ENCODE data around the gene POLH.
A peak's percentile ranks its signal among the peaks of the same experiment; 100 is the strongest.
"Not testable (repeated sequence)": the region's sequence is repeated elsewhere in the genome, so short reads cannot be mapped to it uniquely, and the experiment has no call there.

POLH gene

DNA sequence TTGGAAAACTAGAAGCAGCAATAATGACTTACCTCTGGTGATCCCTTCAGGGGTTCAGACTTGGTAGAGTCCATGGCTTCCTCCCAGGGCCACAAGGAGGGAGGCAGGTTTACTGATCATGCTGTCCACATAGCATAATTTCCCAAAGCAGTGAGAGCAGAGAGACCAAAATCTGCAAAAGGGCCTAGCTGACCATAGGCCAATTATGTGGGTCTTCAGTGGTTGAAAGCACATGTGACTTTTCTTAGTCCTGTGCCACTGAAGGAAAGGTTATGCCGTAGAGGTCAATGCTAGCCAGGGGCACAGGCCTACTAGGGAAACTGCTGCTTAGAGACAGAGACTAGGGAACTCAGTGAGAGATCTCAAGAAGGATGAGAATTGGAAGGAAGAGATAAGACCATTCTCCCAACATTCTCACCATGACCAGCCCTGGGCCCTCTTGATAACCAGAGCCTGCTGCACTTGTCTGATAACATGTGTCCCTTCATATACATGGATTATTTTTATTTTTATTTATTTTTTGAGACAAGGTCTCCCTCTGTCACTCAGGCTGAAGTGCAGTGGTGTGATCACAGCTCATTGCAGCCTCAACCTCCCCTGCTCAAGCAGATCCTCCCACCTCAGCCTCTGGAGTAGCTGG, 55.1 kb downstream of the POLH start:
- DNase-seq (ENCODE audit: low spot score) = no peak

DNA sequence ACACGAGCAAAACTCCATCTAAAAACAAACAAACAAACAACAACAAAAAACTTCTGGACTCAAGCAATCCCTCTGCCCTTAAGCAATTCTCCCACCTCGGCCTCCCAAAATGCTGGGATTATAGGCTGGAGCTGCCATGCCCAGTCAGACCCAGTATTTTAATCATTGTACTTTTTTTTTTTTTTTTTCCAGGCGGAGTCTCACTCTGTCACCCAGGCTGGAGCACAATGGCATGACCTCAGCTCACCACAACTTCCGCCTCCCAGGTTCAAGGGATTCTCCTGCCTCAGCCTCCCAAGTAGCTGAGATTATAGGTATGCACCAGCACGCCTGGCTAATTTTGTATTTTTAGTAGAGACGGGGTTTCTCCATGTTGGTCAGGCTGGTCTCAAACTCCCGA, 57.0 kb downstream of the POLH start:
- not testable (repeated sequence) for DNase-seq (ENCODE audit: low spot score)

DNA sequence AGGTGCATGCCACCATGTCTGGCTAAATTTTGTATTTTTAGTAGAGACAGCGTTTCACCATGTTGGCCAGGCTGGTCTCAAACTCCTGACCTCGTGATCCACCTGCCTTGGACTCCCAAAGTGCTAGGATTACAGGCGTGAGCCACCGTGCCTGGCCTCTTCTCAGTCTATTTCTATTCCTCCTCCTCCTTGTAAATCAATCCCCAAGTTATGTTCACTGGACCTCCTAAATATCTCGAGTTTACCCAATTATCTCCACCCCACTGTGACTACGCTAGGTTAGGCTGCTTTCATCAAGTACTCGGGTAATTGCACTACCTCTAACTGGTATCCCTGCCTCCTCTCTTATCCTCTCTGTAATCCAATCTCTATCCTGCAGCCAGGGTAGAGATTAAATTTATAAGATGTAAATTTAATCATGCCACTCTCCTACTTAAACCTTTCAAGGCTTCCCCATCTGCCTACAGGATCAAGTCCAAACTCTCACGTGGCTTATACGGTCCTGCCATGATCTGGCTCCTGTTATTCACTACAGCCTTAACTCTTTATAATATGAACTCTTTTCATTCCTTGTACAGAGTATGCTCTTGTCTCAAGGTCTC, 58.8 kb downstream of the POLH start:
- DNase-seq (ENCODE audit: low spot score) = no peak

DNA sequence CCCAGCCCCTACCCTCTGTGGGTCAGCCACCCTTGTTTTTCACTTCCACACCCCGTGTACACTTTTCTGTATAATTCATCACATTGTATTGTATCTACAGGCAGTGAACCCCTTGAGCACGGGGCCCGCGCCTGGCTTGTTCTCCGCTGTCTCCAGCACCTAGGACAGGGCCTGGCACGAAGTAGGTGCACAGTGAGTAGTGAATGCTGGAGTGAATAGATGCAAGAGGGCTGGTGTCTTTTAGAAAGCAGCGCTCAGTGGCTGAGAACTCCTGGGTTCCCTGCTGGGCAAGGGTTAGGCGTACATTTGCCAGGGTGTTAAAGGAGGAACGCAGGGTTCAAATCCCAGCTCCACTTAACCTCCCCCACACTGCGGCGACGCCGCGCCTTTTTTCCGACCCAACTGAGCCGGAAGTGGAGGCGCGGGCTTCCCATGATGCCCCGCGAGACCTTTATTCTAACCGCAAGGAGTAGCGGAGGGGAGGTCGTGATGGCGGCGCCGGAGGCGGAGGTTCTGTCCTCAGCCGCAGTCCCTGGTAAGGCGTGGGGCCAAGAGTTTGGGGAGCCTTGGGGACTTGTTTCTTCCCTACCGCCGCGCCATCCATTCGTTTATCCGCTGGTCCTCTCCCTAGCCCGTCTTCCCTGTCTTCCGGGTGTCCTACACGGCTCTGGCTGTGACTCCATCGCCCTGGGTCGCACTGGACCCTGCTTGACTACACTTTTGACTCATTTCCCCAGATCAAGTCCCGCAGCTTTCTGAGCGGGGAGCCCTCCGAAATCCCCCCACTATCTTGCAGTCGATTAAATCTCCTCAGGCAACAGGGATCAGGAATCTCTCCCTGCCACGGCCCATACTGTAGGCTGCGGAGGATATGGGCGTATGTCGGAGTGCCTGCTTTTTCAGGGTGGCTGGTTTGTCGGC, 59.7 kb downstream of the POLH start, which contains the start of gene MAD2L1BP:
TSS of gene MAD2L1BP (plus strand) at position 454 of the 921 bp plus-strand sequence. CDS start at position 490, 36 bp downstream.
- DNase-seq (ENCODE audit: low spot score) = peak; percentile 90

DNA sequence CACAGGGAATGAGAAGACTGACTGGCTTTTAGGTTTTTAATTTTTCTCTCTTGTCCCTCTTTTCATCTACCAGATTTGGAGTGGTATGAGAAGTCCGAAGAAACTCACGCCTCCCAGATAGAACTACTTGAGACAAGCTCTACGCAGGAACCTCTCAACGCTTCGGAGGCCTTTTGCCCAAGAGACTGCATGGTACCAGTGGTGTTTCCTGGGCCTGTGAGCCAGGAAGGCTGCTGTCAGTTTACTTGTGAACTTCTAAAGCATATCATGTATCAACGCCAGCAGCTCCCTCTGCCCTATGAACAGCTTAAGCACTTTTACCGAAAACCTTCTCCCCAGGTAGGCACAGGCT, 60.3 kb downstream of the POLH start:
- DNase-seq (ENCODE audit: low spot score) = no peak

DNA sequence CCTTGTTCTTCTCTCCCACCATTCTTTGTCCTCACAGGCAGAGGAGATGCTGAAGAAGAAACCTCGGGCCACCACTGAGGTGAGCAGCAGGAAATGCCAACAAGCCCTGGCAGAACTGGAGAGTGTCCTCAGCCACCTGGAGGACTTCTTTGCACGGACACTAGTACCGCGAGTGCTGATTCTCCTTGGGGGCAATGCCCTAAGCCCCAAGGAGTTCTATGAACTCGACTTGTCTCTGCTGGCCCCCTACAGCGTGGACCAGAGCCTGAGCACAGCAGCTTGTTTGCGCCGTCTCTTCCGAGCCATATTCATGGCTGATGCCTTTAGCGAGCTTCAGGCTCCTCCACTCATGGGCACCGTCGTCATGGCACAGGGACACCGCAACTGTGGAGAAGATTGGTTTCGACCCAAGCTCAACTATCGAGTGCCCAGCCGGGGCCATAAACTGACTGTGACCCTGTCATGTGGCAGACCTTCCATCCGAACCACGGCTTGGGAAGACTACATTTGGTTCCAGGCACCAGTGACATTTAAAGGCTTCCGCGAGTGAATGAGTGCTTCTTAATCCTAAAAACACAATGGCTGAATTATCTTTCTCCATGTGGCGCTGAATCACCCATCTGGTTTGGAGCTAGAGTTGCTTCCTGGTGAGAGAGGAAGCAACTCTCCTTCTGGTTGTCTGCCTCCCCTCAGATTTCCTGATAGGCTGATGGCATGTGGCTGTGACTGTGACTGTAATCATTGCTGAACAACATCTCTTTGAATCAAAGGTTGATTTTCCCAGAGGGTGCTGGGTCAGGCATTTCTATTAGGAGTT, 64.2 kb downstream of the POLH start:
- DNase-seq (ENCODE audit: low spot score) = no peak

DNA sequence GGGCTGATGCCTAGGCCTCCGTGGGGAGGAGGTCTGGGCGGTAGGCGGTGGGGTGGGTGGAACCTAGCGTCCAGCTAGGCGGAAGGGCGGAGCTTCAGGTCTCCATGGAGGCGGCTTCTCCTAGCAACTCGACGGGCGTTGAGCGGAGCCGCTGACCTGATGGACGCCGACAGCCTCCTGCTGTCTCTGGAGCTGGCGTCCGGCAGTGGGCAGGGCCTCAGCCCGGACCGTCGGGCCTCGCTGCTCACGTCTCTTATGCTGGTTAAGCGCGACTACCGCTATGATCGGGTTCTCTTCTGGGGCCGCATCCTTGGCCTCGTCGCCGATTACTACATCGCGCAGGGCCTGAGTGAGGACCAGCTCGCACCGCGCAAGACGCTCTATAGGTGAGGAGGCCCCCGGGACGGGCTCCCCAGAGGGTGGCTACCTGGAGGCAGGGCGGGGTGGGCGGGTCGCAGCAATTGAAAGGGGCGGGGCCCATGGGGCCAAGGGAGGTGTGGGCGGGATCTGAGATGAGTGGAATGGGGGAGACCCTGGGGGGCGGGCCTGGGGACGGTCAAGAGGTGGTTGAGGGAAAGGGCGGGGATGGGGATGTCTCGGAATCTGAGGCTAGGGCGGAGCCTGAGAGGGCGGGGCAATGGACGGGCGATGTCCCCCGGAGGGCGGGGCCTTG, 69.1 kb downstream of the POLH start, which contains the start of gene RSPH9:
TSS of gene RSPH9 (plus strand) at position 97 of the 673 bp plus-strand sequence. CDS start at position 160, 63 bp downstream.
- peak; percentile 93 for DNase-seq (ENCODE audit: low spot score)

DNA sequence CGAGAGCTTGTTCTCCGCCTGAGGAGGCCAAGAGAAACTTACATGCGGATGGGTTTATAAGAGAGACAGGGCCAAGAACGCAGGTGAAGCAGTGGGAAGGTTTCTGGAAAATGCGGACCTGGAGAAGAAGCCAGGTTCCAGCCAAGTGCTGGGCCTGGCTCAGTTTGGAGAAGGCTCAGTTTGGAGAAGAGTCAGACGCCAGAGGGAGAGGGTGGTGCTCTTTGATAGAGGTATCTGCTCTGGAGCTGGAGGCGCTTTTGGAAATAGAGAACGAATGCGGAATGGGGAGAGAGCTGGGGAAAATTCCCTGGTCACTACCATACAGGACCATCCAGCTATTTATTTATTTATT, 69.6 kb downstream of the POLH start:
- DNase-seq (ENCODE audit: low spot score) = no peak

DNA sequence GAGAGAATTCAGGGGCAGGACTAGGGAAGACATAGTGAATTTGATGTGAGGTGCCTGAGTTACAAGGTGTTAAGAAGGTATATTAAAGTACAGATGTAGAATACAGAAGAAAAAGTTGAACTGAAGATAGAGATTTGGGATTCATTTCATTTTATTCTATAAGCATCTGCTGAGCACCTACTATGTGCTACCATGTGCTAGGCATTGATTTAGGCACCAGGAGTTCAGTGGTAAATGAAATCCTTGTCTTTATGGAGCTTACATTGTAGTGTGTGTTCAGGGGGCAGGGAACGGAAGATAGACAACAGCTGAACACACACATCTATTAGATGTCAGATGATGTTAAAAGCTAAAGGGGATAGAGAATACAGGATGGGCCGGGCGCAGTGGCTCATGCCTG, 71.6 kb downstream of the POLH start:
- no peak for DNase-seq (ENCODE audit: low spot score)

DNA sequence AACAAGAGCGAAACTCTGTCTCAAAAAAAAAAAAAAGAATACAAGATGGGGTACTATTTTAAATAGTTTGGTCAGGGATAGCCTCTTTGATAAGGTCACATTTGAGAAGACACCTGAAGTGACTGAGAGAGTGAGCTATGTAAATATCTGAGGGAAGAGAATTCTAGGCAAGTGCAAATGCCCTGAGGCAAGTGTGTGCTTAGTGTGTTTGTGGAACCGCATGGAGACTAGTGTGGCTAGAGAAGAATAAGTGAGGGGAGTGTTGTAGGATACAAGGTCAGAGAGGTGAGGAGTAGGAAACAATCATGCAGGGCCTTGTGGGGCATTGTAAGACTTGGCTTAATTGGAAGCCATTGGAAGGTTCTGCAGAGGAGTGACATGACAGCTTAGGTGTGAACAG, 72.3 kb downstream of the POLH start:
- no peak for DNase-seq (ENCODE audit: low spot score)

DNA sequence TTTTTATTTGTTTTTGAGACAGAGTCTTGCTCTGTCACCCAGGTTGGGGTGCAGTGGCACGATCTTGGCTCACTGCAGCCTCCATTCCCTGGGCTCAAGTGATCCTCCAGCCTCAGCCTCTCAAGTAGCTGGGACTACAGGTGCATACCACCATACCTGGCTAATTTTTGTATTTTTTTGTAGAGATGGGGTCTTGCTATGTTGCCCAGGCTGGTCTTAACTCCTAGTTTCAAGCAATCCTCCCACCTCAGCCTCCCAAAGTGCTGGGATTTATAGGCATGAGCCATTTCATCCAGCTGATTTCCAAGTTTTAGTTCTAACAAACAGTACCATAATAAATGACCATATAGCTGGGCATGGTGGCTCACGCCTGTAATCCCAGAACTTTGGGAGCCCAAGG, 76.8 kb downstream of the POLH start:
- not testable (repeated sequence) for DNase-seq (ENCODE audit: low spot score)

DNA sequence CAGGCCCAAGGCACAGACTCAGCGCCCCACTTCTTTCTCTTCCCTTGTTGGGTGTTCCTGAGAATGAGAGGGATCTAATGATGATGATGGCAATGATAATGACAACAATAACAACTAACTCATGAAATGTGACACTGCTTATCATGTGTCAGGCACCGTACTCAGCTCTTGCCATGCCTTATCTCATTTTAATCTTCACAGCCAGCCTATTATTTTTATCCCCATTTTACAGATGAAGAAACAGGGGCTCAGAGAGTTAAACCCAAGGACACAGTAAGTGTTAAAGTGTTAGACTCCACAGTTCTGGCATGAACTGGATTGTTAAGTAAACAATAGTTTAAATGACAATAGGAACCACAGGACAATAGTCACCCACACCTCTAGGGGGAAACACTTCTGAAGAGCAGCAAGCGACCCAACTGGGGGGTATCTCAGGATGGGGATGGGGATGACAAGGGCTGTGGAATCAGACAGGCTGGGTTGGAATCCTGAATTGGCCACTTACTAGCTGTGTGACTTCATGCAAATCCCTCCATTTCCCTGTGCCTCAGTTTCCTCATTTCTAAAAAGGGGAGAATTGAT, 81.3 kb downstream of the POLH start:
- no peak for DNase-seq (ENCODE audit: low spot score)

DNA sequence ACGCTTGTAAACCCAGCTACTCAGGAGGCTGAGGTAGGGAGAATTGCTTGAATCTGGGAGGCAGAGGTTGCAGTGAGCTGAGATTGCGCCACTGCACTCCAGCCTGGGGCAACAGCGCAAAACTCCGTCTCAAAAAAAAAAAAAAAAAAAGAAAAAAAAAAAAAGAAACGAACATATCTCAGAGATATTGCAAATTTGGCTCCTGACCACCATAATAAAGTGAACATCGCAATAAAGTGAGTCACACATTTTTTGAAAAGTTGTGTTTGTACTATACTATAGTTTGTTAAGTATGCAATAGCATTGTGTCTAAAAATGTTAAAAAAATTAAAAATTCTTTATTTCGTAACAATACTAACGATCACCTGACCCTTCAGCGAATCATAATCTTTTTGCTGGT, 82.2 kb downstream of the POLH start:
- no peak for DNase-seq (ENCODE audit: low spot score)

DNA sequence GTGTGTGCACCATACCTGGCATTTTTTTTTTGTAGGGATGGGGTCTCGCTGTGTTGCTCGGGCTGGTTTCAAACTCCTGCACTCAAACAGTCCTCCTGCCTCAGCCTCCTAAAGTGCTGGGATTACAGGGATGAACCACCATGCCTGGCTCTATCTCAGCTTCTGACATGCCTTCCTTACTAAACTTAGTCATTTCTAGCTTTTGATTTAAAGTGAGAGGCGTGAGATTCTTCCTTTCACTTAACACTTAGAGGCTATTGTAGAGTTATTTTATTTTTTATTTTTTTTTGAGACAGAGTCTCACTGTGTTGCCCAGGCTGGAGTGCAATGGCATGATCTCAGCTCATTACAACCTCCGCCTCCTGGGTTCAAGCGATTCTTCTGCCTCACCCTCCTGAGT, 87.0 kb downstream of the POLH start:
- not testable (repeated sequence) for DNase-seq (ENCODE audit: low spot score)

All from ecto neural progenitor cell (in vitro differentiated cells).